GM23248 (cell line): ENCODE data around the gene TECPR2.

ENCODE experiments used
- EZH2 ChIP-seq: fragments of 200-600 bp; sonication (generic); IDR thresholded peaks from 2 replicates; pipeline ENCODE4 v1.6.1; 2018; ENCODE audit warnings: antibody characterized with exemption, mild to moderate bottlenecking; ENCODE audit not compliant: insufficient read depth, poor library complexity, severe bottlenecking
- EZH2phosphoT487 ChIP-seq: fragments of 200-600 bp; sonication (generic); IDR thresholded peaks from 2 replicates; pipeline ENCODE4 v1.6.1; 2018; ENCODE audit warnings: antibody characterized with exemption, moderate library complexity, mild to moderate bottlenecking, low read depth; ENCODE audit not compliant: insufficient read depth

DNA sequence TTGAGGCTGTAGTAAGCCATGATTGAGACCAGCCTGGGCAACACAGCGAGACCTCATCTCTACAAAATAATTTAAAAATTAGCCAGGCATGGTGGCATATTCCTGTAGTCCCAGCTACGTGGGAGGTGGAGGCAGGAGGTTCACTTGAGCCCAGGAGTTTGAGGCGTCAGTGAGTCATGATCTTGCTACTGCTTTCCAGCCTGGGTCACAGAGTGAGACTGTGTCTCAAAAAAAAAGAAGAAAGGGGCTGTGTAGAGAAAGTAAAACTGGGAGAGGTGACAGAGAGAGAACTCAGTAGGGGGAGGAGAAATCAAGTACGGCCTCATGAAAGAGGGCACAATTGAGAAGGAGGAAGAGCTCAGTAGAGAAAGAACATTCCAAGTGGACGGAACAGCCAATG, 12.4 kb downstream of the TECPR2 start:
- TF ChIP-seq EZH2 (no peak), EZH2phosphoT487 (no peak)
